ENCODE data around the gene CLPX.

GRCh38 chr15:65102912-65103311, 82.2 kb downstream of the CLPX start:
- no peak for TF ChIP-seq YY1 (IDR thresholded peaks at IDR 0.05; ENCODE audit: insufficient read depth, insufficient read length)
- TF ChIP-seq ZNF274 (IDR thresholded peaks at IDR 0.05; ENCODE audit: low read depth, low read length), result no peak

All from NT2/D1 (cell line).